ENCODE measurements around the gene SLAIN2.
A peak's percentile ranks its signal among the peaks of the same experiment; 100 is the strongest.
"Not testable (repeated sequence)": the region's sequence is repeated elsewhere in the genome, so short reads cannot be mapped to it uniquely, and the experiment has no call there.

The SLAIN2 gene

DNA sequence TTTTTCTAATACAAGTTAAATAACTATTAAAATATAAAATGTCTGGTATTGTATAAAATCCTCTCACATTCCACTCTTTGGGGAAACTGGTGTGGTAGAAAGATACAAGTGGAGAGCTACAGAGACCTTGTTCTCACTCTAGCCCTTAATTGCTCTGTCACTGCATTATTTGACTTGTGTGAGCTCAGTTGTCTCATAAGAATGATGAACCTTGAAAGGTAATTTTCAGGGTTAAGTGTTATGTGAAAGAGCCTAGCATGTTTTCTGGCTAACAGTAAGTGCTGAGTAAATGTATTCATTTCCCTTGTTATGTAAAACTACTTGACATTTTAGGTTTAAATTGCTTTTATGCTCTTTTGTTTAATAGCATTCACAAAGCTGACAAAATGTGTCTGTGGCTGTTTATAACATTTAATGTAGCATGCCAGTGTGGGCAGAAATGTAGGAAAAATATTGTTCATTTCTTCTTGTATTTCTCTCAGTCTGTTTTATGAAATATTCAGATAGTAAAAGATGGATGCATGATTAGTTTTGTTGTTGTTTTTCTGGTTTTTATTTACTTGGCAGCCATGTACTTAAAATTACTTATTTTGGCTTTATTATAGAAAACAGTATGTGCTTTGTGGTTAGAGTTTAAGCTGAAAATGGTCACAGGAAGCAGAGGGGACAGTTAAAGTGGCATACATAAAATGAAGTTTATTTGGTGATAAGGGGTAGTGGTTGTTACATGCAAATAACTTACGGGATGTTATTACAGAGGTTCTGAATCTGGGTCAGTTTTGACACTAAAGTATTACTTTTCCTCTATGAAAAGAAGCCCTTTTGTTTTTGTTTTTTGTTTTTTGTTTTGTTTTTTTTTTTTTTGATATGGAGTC lies 29.2 kb downstream of the SLAIN2 start:
- peak; percentile 69 for DNase-seq

DNA sequence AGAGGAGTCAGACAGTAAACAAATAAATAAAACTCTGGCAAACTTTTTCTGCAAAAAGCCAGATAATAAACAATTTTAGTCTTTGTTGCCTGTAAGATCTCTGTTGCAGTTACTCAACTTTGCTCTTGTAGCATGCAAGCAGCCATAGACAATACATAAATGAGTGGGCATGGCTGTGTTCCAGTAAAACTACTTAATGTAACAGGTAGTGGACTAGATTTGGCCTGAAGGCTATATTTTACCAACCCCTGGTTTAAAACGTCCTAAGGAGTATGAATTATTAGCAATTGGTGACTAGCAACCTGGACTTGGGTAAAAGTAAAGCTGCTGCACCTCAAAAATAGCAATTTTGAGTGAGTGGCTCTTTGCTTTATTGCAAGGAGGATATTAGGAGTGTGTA lies 30.9 kb downstream of the SLAIN2 start:
- no peak for DNase-seq

DNA sequence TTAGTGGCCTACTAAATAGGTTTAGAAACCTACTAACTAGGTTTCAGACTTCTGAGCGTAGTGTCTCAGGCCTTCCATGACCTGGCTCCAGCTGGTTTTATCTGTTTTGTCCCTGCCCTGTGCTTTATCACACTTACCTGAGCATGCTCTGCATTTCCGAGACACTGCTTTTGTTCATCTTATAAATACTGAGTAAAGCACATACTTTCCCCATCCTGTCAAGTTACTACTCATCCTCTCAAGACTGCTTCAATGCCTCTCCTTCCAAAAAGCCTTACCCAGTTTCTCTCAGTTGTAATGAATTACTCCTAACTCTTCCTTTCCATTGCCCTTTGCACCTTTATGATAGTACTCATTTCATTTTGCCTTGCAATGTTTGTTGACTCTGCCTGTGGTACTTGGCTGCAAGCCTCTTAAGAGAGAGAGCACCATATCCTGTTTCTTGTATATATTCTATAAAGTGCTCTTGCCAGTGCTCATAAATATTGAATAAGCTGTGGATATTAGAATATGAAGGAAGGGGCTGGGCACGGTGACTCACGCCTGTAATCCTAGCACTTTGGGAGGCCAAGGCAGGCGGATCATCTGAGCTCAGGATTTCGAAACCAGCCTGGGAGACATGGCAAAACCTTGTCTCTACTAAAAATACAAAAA lies 34.4 kb downstream of the SLAIN2 start:
- no peak for DNase-seq

DNA sequence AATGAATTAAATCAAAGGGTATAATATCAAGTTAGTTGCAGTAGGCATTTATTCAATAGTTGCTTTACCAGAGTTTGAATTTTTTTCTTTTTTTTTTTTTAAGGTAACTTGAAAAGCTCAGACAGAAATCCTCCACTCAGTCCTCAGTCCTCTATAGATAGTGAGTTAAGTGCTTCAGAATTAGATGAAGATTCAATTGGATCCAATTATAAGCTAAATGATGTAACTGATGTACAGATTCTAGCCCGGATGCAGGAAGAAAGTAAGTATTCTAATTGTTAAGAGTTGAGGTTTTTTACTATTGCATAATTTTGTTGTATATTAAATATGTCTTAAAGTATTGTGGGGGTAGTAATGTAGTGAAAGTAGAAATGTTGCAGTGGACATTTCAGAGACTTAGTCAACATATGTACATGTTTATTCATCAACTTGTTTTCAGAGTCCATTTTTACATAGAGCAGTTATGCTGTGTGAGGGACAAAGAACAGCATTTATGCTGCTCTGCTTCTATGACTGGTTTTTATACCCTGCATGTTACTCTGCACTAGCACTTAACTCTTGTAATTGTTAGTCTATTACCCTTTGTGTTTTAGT lies 38.4 kb downstream of the SLAIN2 start:
- DNase-seq: no peak

DNA sequence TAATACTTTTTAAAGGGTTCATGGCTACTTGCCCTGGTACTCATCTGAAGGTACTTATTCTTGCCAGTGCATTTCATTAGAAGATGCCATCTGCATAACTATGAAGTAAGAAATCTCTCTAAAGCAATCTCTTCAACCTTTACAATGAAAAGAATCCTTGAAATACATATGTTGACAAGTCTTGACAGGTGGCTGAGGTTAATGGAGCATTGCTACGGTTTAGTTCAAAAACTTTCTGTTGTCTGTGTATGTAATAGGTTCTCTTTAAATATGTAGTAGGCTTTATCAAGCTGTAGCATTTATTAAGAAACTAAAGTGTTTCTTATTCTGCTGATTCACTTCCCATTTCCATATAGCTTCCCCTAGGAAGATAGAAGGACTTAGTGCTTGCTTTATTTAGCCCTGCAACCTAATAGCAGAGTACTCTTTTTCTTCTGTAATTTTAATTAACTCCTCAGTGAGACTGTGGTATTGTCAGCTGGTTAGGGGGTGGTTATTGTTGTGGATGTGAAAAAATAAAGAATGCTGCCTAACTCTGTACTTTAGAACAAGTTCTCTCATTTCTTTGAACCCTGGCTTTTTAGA lies 39.3 kb downstream of the SLAIN2 start:
- no peak for DNase-seq

DNA sequence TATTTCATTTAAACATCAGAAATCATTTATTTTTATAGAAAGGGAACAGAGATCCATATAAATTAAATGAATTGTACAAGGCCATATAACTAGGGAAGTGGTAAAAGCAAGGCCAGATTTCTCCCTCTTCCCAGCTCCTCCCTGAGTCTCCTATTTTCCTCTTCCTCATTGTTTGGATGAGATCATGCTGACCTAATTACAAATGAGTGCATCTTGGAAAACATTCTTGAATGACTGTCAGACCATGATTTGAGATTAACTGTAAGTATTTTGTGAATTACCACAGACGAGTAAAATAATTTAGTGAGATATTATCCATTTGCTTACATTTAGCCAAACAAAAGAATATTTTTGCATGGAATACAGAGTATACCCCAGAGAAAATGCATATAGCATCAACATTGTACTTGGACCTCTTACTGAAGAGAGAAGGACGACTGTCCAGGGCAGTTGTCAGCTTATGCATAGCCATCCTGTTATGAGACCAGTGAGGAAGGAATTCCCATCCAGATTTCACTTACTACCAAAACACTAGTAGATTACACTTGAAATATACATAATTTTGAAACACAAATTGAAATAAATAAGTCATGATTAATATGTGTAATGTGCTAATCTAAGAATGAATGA lies 47.3 kb downstream of the SLAIN2 start:
- no peak for DNase-seq

DNA sequence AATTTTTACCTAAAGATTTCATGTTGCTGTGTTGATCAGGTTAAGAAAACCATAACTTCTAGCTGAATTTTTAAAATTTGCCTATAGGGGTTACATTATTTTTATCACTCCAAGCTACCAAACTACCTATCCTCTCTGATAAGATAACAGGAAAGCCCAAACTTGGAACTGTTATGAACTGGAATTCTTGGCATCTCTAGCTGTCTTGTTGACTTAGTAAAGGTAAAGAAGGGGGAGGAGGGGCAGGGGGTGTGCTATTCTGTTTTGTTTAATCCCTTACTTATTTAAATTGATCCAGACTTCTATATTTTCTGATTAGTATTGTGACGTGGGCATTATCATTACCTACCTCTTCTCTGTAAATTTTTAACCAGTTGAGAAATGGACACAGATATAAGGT lies 54.7 kb downstream of the SLAIN2 start:
- DNase-seq: no peak

DNA sequence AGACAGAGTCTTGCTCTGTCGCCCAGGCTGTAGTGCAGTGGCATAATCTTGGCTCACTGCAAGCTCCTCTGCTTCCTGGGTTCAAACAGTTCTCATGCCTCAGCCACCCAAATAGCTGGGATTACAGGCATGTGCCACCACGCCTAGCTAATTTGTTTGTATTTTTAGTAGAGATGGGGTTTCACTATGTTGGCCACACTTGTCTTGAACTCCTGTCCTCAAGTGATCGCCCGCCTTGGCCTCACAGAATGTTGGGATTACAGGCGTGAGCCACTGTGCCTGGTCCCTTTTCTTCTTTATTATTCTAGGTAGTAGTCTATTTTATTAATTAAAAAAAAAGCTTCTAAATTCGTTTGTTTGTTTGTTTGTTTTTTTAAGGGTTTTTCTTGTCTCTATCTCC lies 59.1 kb downstream of the SLAIN2 start:
- no peak for DNase-seq

DNA sequence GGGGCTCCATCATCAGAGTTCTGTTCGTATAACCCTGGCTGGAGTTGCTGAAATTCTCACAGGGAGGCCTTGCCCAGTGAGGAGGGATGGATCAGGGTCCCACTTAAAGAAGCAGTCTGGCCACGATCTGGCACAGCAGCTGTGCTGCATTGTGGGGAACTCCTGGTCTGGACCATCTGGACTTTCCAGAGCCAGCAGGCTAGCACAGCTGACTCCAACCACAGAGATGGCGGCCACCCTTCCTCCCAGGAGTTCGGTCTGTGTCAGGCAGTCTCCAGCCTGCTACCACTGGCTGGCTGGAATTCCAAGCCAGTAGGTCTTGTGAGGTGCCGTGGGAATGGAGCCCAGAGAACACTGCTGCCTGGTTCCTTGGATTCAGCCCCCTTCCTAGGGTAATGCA lies 62.0 kb downstream of the SLAIN2 start:
- no peak for DNase-seq

DNA sequence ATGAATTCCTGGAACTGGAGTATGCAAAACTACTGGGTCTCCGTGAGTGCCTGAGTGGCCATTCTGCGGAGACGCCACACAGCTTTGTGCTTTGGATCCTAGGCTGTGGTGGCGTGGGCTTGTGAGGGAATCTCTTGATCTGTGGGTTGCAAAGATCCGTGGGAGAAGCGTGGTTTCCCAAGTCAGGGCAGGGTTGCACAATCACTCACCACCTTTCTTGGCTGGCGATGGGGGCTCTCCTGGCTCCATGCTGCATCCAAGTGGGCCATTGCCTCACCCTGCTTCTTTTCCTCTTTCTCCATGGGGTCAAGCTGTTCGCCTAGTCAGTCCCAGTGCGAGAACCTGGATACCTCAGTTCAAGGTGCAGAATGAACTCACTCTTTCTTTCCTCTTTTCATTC lies 62.5 kb downstream of the SLAIN2 start:
- DNase-seq: no peak

DNA sequence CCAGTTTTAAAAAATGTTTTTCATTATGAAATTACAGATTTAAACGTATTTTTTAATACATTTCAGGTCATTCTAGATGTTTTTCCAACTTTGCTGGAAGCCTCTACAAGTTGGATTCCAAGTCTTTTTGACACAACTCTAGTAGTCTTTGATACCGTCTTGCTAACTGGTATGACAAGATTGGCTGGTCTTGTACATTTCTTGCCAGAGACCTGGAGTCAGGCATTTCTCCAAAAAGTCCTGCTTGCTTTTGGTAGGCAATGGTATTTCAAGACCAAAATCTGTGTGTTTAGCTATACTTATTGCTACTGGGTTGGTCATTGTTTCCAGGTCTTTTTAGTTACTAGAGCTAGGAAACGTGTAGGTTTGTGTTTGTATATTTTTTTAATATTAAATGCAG lies 64.6 kb downstream of the SLAIN2 start:
- no peak for DNase-seq

DNA sequence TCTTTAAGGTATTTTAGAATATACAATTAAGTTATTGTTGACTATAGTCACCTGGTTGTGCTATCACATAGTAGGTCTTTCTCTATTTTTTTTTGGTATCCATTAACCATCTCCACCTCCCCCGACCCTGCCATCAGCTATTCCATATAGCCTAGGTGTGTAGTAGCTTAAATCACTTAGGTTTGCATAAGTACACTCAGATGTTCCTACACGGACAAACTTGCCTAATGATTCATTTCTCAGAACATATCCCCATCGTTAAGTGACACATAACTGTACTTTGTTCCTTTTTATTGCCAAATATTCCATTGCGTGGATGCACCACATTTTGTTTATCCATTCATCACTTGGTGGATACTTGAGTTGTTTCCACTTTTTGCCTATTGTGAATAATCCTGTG lies 67.9 kb downstream of the SLAIN2 start:
- DNase-seq: no peak

DNA sequence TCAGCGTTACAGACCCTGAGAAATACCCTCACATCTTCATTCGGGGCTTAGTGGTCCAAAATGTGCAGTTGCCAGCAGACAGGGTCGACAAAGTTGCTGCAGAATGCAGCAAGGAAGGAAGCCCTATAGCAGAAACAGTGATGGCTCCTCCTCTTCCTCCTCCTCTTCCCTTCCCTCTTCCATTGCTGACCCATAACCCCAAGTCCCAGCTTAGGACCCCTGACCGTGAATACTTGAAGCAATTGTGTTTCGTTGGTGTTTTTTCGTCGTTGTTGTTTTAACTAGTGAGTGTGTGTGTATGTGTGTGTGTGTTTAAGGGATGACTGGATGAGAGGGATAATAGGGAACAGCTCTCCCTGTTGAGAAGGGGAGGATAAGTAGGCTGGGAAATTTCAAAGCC lies 69.5 kb downstream of the SLAIN2 start:
- DNase-seq: no peak

DNA sequence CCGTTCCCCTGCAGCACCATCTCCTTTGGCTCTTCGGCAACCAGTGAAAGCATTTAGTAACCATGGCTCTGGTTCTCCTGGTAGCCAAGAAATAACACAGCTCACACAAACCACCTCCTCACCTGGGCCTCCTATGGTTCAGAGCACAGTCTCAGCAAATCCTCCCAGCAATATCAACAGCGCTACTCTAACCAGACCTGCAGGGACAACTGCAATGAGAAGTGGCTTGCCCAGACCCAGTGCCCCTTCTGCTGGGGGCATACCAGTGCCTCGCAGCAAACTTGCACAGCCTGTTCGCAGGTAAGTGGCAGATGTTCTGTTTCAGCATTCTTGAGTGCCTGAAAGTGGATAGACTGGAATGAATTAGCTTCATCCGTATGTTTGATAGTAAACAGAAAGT lies 78.8 kb downstream of the SLAIN2 start:
- no peak for DNase-seq

DNA sequence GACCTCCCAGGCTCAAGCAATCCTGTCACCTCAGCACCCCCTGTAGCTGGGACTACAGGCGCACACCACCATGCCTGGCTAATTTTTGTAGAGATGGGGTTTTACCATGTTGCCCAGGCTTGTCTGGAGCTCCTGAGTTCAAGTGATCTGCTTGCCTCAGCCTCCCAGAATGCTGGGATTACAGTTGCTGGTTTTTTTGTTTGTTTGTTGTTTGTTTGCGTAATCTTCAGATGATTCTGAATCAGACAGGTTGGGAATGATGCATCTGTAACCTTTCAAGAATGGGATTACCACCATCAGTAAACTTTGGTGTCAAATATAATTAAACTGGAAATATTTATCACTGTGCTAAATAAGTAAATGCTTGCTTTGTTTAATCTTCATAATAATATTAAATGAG lies 79.8 kb downstream of the SLAIN2 start:
- no peak for DNase-seq

DNA sequence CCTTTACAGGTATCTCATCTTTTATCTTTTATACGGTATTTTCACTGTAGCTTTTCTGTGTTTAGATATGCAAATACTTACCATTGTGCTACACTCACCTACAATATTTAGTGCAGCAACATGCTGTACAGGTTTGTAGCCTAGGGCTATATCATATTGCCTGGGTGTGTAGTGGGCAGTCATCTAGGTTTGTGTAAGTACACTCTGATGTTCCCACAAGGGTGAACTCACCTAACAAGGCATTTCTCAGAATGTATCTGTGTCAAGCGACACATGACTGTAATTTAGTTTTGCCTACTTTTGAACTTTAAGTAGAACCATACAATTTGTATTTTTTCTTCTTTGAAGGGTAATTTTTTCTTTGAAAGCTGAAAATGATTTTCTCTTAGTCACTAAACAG lies 87.6 kb downstream of the SLAIN2 start:
- no peak for DNase-seq

DNA sequence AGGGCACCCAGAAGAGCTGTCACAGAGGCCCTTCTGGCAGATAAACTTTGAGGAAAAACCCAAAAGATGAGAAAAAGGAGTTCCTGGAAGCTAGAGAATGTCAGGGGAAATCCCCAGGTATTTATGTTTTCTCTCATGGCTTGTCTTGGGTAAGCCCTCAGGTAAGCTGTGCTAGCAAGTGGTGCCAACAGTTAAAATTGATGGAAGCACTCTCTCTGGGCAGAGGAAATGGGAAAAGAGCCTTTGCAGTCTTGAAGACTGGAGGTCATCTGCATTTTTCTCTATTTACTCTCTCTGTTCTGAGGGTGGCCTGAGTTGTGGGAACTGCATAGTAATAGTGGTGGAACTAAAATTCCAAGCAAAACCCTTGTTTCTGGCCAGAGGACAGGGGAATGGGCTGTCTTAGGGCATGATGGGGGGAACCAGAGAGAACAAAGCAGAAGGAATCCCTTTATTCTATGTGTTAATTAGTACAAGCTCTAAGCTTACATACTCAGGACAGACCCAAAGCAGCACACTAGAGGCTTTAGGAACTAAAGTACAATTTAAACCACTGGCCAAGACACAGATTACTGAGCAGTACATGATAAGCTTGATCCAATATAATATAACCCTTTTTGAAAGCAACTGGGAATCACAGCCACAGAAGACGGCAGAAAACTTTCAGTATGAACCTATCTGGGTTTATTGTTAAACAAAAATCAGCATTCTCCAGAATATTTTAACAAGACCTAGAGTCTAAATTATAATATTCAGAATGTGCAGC lies 88.6 kb downstream of the SLAIN2 start:
- no peak for DNase-seq

DNA sequence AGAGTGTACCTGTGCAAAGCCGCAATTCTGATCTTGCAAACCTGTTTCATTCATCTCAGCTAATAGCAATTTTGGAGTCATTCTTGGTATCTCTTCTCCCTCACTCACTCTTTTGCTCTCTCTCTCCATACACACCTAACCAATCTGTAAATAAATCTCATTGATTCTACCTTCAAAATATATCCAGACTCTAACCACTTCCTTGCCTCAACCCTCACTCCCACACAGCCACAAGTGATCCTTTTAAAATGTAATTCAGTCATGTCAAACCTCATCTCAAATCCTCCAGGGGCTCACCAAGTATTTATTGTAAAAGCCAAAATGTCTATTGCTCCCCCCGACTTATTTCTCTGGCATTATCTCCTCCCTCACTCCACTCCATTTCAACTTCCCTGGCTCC lies 90.1 kb downstream of the SLAIN2 start:
- DNase-seq: no peak

DNA sequence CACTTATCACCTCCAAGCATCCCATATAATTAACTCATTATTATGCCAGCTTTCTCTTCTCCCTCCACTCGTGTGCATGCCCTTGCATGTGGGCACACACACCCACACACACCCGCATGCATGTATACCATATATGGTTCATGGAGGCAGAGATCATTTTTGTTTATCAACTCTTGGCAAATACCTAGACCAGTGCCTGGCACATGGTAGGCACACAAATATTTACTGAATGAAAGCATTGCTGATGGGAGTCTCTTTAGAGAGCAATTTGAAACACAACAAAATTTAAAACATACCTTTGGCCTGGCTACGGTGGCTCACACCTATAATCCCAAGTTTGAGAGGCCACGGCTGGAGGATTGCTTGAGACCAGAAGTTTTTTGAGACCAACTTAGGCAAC lies 90.7 kb downstream of the SLAIN2 start:
- no peak for DNase-seq

DNA sequence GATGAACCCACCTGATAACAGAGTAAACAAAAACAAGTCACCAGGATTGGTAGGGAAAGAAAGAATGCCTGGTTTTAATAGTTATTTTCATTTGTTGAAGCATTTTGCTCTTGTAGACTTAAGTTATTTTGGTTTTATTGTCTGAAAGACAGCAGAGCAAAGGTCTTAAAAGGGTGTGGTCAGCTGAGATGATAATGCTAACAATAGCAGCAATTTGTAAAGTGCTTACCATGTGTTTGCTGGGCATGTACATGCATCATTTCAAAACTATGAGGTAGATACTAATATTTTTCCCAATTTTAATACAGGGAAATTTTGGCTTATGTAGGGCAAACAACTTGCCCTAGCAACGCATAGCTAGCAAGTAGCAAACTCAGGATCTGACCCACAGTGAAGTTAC lies 95.0 kb downstream of the SLAIN2 start:
- DNase-seq: no peak

DNA sequence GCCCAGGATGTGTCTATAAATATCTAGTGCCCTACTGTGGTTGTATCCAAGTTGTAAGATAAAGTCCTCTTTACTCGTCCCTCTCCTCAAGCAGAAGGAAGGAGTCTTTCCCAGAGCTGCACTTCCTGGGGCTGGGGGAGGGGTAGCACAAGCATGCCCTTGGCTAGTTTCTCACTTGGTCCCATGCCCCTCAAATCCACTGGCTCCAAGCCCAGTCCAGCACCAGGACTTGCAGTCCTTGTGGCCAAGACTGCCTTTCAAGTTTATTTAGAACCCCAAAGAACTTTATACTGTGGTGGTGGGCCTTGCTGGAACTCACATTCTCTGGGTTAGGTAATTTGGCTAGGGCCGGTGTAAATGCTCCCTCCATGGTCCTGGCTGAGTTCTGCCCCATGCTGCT lies 98.7 kb downstream of the SLAIN2 start:
- no peak for DNase-seq

DNA sequence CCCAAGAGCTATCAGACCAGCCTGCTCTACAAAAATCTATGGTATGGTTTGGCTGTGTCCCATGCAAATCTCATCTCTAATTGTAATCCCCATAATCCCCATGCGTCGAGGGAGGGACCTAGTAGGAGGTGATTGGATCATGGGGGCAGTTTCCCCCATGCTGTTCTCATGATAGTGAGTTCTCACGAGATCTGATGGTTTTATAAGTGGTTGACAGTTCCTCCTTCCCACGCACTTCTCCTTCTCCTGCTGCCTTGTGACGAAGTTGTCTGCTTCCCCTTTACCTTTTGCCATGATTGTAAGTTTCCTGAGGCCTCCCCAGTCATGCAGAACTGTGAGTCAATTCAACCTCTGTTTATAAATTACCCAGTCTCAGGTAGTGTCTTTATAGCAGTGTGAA lies 99.6 kb downstream of the SLAIN2 start:
- not testable (repeated sequence) for DNase-seq

DNA sequence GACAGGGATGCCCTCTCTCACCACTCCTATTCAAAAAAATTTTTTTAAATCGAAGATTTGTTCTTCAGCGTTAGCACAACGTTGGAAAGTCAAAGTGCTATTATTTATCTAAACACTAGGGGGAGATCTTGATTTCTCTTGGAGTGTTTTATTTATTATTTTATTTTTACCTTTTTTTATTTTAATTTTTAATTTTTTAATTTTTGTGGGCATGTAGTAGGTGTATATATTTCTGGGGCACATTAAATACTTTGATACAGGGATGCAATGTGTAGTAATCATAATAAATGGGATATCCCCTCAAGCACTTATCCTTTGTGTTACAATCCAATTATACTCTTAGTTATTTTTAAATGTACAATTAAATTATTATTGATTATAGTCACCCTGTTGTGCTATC lies 104.4 kb downstream of the SLAIN2 start:
- no peak for DNase-seq
